NCI-H524 treated with DMSO at 0.1 percent for 48 hours (cell line): Measurements from ENCODE around the gene OR2M7.
"Not testable (repeated sequence)": the region's sequence is repeated elsewhere in the genome, so short reads cannot be mapped to it uniquely, and the experiment has no call there.

Source experiments
- DNase-seq: peaks from one replicate; lab custom pipeline; 2025; lab: John Stamatoyannopoulos, UW

Gene OR2M7, protein sequence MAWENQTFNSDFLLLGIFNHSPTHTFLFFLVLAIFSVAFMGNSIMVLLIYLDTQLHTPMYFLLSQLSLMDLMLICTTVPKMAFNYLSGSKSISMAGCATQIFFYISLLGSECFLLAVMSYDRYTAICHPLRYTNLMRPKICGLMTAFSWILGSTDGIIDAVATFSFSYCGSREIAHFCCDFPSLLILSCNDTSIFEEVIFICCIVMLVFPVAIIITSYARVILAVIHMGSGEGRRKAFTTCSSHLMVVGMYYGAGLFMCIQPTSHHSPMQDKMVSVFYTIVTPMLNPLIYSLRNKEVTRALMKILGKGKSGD

DNA sequence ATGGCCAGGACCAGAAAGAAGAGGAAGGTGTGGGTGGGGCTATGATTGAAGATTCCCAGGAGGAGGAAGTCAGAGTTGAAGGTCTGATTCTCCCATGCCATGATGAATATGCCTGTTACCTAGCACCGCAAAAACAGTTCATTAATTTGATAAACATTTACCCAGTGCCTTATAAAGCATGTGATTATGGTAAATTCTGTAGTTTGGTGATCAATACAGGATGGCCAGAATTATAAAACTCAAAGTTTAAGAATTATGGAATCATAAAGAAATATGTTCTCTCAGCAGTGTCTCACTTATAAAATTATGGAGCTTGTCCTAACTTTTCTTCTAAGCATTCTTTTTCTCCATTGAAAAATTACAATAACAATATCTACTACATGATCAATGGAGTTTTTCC, at the start of gene OR2M7:
Gene OR2M7, minus strand, starts transcription at position 101 of the 400 bp plus-strand sequence. Its CDS starts 0 bp downstream, at position 101.
- DNase-seq: no peak

DNA sequence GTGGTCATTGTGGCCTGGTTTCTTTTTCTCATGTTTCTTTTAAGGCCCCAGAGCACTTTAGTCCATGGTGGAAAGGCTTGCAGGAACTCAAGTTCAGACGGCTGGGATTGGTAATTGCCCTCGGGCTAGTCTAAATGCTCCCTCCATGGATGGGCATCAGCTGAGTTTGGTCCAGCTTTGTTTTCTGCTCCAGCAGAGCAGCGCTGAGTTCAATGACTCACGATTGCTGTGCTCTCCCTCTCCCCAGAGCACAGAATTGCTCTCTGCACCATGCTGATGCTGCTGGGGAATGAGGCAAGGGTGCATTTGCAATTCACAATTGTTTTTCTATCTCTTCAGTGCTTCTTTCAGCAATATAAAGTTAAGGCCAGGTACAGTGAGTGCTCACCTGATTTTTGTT, 49.4 kb upstream of the OR2M7 start:
- DNase-seq: no peak

DNA sequence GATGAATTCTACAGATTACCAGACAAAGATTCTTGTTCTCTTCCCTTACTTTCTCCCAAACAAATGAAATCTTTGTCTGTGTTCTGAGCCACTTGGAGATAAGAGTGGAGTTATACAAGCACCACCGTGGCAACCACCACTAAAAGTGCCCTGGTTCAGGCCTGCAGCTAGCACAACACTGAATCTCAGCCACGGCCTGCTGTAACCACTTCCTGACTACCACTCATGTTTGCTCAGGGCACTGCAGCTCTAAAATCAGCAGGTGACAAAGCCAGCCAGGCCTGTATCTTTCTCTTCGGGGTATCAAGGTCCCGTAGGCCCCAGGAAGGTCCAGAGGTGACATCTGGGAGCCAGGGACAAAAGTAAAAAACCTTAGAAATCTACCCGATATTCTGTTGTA, 48.0 kb upstream of the OR2M7 start:
- DNase-seq: no peak

DNA sequence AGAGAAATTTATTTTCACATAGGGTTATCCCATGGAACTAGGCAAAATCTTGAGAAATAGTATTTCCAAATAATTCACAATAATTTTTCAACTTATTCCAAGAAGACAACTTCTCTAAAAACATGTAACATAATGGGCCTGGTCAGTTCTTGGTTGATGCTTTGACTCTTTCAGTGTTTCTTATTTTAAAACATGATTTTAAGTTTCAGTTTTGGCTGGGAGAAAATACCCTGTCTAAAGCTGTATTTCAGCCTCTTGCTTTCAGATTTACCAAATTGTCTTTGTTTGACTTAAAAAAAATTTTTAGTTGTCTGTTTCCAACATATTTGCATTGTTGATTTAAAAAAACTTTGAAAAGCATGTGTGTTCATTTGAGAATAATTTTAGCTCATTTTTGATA, 42.2 kb upstream of the OR2M7 start:
- DNase-seq: no peak

DNA sequence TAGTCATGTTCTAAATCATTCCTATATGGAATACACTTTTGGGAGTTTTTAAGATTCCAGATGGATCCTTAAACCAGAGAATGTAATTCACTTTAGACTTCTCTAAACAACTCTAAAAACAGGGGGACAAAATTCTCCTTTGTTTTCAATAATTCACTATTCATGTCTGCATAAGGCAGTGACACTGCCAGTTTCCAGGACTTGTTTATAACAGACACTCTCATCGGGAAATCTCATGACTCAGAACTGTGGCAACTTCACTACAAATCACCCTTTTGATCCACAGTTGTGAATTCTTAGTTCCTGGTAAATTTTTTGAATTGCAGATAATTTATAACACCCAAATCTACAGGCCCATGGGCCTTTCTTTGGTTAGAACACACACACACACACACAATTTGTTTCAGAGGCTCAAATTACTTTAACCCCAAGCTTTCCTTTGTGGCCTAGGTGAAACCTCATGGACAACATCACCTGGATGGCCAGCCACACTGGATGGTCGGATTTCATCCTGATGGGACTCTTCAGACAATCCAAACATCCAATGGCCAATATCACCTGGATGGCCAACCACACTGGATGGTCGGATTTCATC, 36.9 kb upstream of the OR2M7 start, which contains the start of gene OR2T4:
Gene OR2T4, plus strand, starts transcription at position 545 of the 595 bp plus-strand sequence. Its CDS starts 0 bp downstream, at position 545.
- no peak for DNase-seq

DNA sequence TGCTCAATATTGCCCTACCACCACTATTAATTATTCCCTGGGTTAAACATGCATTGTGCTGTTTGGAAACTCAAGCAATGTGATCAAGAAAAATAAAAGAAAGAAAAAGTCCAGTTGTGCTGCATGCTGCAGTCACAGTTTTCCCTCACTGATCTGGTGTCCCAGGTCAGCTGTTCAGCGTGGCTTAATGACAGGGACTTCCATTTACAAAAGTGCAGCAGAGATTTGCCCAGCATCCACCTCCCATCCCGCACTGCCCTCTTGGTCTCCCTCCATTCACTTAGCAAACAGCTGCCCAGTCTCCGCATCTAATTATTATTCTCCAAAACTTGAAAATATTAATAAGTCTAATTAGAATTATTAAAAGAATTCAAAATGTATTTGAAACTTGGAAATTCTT, 35.0 kb upstream of the OR2M7 start:
- no peak for DNase-seq

DNA sequence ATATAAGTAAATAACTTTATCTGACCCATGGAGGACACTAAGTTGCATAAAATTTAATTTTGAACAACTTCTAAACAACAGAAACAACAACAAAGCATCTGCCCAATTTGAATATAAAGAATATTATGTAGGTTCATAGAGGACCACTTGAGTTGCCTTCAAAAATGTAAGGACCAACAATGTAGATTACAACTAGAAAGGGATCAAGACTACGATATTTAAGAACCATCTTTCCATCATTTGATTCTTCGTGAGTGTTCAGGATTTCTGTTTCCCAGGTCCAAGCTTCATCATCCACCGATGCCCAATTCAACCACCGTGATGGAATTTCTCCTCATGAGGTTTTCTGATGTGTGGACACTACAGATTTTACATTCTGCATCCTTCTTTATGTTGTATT, 24.1 kb upstream of the OR2M7 start, which contains the start of gene OR14C36:
Gene OR14C36, plus strand, starts transcription at position 301 of the 400 bp plus-strand sequence. Its CDS starts 0 bp downstream, at position 301.
- no peak for DNase-seq

DNA sequence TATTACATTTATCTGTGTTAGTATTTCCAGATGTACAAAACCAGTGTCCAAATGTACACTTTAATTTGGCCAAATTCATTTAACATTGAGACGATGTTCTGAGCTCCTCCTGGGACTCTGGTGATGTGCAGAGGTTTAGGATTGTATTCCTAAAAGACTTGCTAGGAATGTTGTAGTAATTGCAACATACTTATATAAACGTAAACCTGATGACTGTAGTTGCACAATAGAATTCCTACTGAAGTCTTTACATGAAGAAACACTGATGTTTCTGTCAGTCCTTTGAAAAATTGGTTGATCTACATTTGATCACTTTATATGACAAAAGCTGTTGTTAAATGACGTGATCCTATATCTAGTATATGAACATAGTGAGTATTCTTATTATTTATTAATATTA, 19.1 kb upstream of the OR2M7 start:
- no peak for DNase-seq

DNA sequence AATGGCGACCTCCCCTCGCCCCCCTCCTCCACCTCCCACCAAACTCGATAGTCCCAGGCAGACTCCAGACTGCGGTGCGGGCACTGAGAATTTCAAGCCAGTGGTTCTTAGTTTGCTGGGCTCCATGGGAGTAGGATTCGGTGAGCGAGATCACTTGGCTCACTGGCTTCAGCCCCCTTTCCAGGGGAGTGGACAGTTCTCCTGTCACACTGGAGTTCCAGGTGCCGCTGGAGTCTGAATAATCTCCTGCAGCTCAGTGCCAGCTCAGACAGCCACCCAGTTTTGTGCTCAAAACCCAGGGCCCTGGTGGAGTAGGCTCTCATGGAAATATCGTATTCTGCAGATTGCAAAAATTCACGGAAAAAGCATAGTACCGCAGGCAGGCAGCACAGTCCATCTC, 7.6 kb downstream of the OR2M7 start:
- DNase-seq: no peak

DNA sequence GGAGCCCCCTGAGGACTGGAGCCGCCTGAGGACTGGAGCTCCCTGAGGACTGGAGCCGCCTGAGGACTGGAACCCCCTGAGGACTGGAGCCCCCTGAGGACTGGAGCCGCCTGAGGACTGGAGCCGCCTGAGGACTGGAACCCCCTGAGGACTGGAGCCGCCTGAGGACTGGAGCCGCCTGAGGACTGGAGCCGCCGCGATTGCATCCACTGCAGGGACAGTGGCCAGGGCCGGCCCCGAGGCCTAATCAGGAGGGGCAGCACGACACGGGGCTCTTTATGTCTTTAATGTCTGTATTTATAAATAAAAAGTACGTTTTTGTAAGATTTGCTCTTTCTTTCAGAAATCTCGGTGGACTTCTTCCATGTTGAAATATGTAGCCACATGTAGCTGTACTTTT, 17.6 kb downstream of the OR2M7 start:
- not testable (repeated sequence) for DNase-seq

DNA sequence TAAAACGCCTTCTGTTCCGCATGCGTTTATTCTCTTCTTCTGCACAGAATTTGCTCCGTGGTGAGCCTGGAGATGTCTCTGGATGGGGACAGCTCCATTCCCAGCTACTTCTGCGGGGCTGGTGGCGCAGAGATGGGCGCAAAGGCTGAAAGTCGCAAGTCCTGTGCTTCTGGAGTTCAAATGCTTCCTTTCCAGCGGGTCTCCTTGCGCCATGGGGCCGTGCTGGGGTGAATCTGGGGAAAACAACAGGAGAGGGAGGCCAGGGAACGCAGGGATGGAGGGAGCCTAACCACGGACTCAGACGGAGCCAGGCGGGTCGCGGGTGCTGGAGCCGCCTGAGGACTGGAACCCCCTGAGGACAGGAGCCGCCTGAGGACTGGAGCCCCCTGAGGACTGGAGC, 18.3 kb downstream of the OR2M7 start:
- DNase-seq: no peak

DNA sequence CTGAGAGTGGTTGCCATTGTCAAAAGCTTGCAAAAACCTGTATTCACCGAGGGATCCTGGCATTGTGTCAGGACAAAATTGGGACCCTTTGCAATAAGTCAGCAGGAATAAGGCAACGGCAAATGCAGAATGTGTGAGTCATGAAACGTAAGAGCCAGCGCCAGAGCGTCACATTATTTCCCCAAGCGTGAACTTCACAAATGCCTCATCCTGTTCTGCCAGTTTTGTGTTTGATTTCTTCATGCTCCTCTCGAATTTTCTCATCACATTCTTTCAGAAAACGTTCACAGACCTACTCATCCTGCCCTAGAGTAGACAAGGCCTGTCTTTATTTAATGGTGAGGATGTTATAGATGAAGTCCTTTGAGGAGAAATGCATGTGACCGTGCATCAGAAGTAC, 18.7 kb downstream of the OR2M7 start:
- not testable (repeated sequence) for DNase-seq

DNA sequence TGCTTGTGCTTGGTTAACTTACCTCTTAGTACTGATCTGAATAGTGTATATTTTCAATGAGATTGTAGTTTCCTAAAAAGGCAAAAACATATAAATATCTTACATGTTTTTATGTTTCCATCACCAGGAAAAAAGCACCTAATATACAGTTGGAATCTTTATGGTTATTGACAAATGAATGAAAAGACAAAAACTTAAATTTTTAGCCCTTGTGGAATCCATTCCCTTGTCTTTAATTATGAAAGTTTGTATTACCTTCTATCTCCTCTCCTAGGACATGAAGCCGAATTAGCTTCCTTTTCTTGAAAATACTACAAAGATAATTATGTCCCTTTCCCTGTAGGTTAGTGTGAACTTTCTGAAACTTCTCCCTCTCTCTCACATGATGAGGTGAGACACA, 21.0 kb downstream of the OR2M7 start, which contains the start of gene OR2T12:
Gene OR2T12, minus strand, starts transcription at position 101 of the 400 bp plus-strand sequence. CDS start 7,846 bp downstream, outside the sequence.
- DNase-seq: no peak

DNA sequence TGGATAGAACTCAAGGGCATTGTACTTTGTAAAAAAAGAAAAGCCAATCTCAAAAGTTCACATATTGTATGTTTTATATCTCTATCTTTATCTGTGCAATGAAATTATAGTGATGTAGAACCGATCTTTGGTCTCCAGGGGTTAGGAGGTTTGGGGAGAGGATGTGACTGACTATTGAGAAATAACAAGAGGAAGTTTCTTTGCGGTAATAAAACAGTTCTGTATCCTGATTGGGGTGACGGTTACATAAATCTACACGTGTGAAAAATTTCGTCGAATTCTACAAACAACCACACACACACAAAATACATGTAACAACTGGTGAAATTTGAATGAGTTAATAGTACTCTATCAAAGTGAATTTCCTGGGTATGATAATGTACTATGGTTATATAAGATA, 36.0 kb downstream of the OR2M7 start:
- no peak for DNase-seq

DNA sequence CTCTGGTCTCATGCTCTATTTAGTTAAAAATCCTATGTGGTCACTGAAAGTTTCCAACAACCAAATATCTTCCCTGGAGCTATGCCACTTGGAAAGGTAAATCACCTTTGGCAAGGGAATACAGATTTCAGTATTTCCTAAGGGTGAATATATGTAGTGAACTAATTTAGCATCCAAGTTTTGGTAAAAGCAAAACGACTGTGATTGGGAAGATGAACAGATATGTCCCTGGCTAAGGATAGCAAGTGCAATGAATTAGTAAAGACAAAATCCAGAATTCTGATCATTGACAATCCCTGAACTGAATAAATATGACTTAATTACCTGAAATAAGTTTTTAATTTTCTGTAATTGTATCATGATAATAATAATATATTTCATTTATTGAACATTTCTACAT, 46.5 kb downstream of the OR2M7 start, which contains the start of gene OR2T33:
Gene OR2T33, minus strand, starts transcription at position 101 of the 400 bp plus-strand sequence. CDS start 4,162 bp downstream, outside the sequence.
- DNase-seq: no peak
